DOHH2 (cell line): ENCODE results near the gene MED13L.

ENCODE experiments used
- CTCF ChIP-seq: fragments of 200-600 bp; sonication (generic); IDR thresholded peaks from one replicate; pipeline ENCODE4 v1.5.1; 2014; ENCODE audit warnings: antibody characterized with exemption, mild to moderate bottlenecking, low read depth, low read length; ENCODE audit not compliant: poor library complexity, severe bottlenecking
- EZH2phosphoT487 ChIP-seq: fragments of 200-600 bp; sonication (generic); IDR thresholded peaks from 2 replicates; pipeline ENCODE4 v1.6.1; 2017; ENCODE audit warnings: borderline replicate concordance, mild to moderate bottlenecking, antibody characterized with exemption, low read length, moderate library complexity, mixed read lengths

GRCh38 chr12:115980339-115980738 lies 297.2 kb downstream of the MED13L start:
- TF ChIP-seq CTCF (no peak), EZH2phosphoT487 (no peak)
